Activated naive CD8-positive, alpha-beta T cell treated with anti-CD3 and anti-CD28 coated beads, Interleukin-2, amount 50 U/mL, for 24 hours (primary cell): ENCODE results near the gene COLEC12.

Experiments used
- ATAC-seq: fragments of 150-1000 bp; cut with Tn5 transposase; one replicate; pipeline ENCODE4 v1.10.0; 2021
- DNase-seq: peaks from one replicate; pipeline ENCODE4 v3.0.0; 2021
- H3K27ac Mint-ChIP-seq: one replicate; pipeline ENCODE4 v1.8.0; 2021; ENCODE audit warnings: mild to moderate bottlenecking, mixed read lengths
- H3K27me3 Mint-ChIP-seq: one replicate; pipeline ENCODE4 v1.8.0; 2021; ENCODE audit warnings: mixed read lengths
- H3K36me3 Mint-ChIP-seq: one replicate; pipeline ENCODE4 v1.8.0; 2021; ENCODE audit warnings: low read depth, mixed read lengths
- H3K4me1 Mint-ChIP-seq: one replicate; pipeline ENCODE4 v1.8.0; 2021; ENCODE audit warnings: mixed read lengths
- H3K4me3 Mint-ChIP-seq: one replicate; pipeline ENCODE4 v1.8.0; 2021; ENCODE audit warnings: mild to moderate bottlenecking, moderate library complexity, mixed read lengths
- H3K9me3 Mint-ChIP-seq: one replicate; pipeline ENCODE4 v1.8.0; 2021; ENCODE audit warnings: mixed read lengths

Gene COLEC12

DNA sequence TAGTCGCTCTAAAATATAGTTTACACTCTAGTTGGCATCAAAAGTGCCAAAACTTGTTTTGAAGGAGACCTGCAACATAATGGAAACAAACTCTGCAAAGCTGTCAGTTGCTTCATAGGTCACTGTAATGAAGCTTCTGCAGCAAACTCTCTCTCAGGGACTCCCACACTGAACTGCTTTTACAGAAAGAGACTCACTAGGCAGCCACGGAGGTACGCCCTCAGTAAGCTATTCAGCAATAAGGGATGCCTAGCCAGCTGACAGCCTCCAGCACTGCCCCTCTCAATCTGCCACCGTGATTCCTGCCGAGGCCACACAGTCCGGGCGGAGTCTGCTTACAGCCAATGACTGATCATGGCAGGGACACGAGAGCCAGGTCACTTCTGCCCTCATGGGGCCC lies 51.1 kb downstream of the COLEC12 start:
- Mint-ChIP-seq H3K27ac (no peak overlapping the region), H3K36me3 (no peaks in the 10 kb centered on the region), H3K4me1 (no peaks in the 10 kb centered on the region), H3K9me3 (peaks cover 24% of the 10 kb centered on the region), H3K27me3 (peaks cover 10% of the 10 kb centered on the region), H3K4me3 (no peak overlapping the region)
- no peak for DNase-seq
- no peak for ATAC-seq

DNA sequence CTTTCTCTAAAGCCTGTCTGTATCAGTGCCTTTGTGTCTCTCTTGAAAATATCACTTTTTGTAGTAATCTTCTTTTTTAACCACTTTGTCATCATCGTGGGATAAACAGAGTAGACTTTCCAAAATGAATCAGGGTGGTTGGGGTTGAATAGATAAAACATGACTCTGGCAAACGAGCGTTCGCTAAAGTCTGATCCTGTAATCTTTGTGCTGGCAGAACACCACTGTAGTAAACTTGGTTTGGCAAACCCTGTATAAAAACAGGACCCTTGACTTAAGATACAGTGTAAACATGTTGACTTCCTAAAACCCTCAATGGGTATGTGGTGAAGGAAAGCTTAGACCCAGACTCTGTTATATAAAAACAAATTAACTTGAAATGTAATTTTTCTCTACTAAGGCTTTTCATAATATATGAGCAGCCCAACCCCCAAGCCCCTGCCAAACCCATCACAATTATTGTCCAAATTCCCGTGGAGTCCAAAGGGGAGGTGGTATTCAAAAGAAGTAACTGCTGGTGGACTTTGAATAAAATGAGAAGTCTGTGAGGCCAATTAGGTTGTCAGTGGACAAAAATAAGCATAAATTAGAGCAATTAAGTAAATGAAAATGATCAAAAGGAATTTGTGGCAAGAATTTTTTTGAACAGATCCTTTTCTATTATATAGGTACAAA lies 52.2 kb downstream of the COLEC12 start:
- no peaks in the 10 kb centered on the region for H3K4me1 Mint-ChIP-seq
- DNase-seq (no peak), ATAC-seq (no peak)
- H3K4me3 Mint-ChIP-seq: no peak overlapping the region
- H3K27ac Mint-ChIP-seq: no peak overlapping the region
- H3K9me3 Mint-ChIP-seq: peaks cover 24% of the 10 kb centered on the region
- H3K36me3 Mint-ChIP-seq: no peaks in the 10 kb centered on the region
- H3K27me3 Mint-ChIP-seq: peaks cover 9% of the 10 kb centered on the region

DNA sequence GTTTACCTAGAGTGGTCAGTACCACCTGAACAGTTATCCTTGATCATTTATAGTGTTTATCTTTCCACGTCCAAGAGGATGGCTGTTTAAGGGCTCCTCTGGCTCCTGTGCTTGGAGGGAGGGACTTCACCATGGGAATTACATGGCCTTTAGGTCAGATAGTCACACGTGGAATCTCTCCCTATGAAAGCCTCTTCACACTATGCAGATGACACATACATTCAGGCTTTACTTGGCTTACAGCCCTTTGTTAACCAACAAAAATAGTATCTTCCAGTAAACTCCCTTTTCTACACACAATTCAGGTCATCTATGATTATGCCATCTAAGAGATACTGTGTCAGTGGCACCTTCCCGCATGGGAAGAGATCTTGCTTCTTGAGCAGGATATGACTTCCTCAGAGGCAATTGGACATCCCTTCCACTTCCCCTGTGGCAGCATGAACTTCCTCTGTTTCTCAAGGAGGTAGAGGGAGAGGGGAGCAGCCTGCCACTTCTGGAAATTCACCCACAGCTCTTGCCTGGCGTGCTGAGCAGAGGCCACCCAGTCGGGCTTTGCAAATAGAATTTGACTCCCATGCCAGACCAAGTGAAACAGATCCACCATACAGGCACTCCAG lies 53.5 kb downstream of the COLEC12 start:
- ATAC-seq (no peak), DNase-seq (no peak)
- H3K27me3 Mint-ChIP-seq: peaks cover 9% of the 10 kb centered on the region
- H3K9me3 Mint-ChIP-seq: peaks cover 18% of the 10 kb centered on the region
- no peak overlapping the region for H3K27ac Mint-ChIP-seq
- H3K36me3 Mint-ChIP-seq: no peaks in the 10 kb centered on the region
- no peaks in the 10 kb centered on the region for H3K4me1 Mint-ChIP-seq
- H3K4me3 Mint-ChIP-seq: no peak overlapping the region

DNA sequence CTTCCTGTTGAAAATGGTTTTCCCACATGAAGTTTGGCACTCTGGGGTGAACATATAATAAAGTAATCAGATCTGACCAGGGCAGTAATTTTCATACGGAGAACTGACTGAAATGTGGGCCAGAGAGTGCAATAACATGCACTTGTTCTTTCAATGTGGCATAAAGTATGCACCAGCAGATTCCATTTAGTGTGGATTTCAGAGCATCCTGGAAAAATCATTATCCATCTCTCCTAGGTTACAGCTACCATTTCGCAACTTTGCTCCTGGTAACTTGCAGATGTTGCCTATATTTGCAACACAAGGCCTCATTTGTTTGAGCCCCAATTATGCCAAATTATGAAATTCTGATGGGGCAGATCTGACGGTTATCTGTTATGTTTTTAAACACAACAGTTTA lies 55.4 kb downstream of the COLEC12 start:
- Mint-ChIP-seq H3K36me3 (no peaks in the 10 kb centered on the region), H3K4me3 (no peak overlapping the region), H3K27me3 (peaks cover 9% of the 10 kb centered on the region), H3K4me1 (no peaks in the 10 kb centered on the region), H3K9me3 (peaks cover 2% of the 10 kb centered on the region), H3K27ac (no peak overlapping the region)
- DNase-seq (no peak), ATAC-seq (no peak)

DNA sequence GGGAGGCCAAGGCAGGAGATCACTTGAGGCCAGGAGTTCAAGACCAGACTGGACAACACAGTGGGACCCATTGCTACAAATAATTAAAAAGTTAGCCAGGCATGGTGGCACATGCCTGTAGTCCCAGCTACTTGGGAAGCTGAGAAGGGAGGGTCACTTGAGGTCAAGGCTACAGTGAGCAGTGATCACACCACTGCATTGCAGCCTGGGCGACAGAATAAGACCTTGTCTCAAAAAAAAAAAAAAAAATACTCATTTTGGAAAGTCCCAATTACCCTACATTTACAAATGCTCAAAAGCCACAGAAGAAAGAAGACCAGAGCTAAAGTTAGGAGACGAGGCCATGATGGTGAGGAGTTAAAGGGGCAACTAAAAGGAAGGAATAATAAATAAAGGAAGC lies 61.9 kb downstream of the COLEC12 start:
- H3K36me3 Mint-ChIP-seq: no peaks in the 10 kb centered on the region
- no peaks in the 10 kb centered on the region for H3K4me1 Mint-ChIP-seq
- H3K27me3 Mint-ChIP-seq: peaks cover 2% of the 10 kb centered on the region
- H3K4me3 Mint-ChIP-seq: no peak overlapping the region
- ATAC-seq: no peak
- no peak overlapping the region for H3K27ac Mint-ChIP-seq
- H3K9me3 Mint-ChIP-seq: no peaks in the 10 kb centered on the region
- no peak for DNase-seq

DNA sequence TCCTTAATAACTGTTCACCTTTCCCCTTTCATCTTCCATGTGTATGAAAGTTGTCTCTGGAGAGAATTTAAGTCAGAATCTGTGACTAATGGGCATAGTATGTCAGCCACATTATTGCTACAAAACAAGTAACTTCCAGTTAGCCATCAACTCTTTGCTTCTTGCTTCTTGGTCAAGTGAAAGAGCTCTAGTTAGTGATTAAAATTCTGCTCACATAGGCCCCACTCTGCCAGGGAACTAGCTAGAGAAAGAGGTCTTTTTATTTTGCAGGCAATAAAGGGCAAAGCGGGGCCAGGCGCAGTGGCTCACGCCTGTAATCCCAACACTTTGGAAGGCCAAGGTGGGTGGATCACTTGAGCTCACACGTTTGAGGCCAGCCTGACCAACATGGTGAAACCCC lies 64.6 kb downstream of the COLEC12 start:
- H3K4me1 Mint-ChIP-seq: no peaks in the 10 kb centered on the region
- H3K36me3 Mint-ChIP-seq: no peaks in the 10 kb centered on the region
- DNase-seq: no peak
- no peak overlapping the region for H3K27ac Mint-ChIP-seq
- no peaks in the 10 kb centered on the region for H3K9me3 Mint-ChIP-seq
- no peaks in the 10 kb centered on the region for H3K27me3 Mint-ChIP-seq
- no peak overlapping the region for H3K4me3 Mint-ChIP-seq
- no peak for ATAC-seq

DNA sequence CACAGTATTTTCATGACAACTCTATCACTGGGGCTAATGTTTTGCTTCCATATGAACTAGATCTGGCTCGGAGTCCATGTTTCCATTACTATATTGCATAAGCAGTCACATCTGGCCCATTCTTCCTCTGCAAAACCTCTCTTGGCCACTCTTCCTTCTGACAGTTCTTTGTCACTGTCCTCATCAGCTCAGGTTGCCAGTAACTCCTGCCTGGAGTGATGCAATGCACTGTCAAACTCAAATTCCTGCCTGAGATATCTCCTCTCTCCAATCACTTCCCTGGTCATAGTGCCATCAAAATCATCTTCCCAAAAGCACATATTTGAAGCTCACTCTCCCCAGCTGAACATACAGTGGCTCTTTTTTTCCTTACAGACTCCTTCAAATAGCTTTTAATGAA lies 66.1 kb downstream of the COLEC12 start:
- no peak for ATAC-seq
- no peaks in the 10 kb centered on the region for H3K27me3 Mint-ChIP-seq
- H3K9me3 Mint-ChIP-seq: no peaks in the 10 kb centered on the region
- no peaks in the 10 kb centered on the region for H3K36me3 Mint-ChIP-seq
- DNase-seq: no peak
- H3K4me1 Mint-ChIP-seq: no peaks in the 10 kb centered on the region
- H3K4me3 Mint-ChIP-seq: no peak overlapping the region
- H3K27ac Mint-ChIP-seq: no peak overlapping the region

DNA sequence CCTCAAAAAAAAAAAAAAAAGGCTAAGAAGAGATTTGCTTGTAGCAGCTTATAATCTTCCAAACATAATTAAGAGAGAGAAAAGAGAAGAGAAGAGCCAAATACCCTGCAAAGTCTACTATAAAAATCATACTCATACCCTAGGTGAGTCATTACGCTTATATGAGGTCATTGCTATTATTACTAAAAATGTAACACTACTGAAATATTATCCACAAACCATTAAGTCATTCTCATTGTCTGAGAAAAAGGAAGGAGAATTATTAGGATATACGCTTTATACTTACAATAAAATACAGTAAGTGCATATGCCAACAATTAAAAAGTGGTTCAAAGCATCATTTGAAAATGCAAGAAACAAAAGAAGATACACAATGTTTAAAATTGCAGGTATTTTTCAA lies 66.5 kb downstream of the COLEC12 start:
- Mint-ChIP-seq H3K27me3 (no peaks in the 10 kb centered on the region), H3K27ac (no peak overlapping the region), H3K4me1 (no peaks in the 10 kb centered on the region), H3K36me3 (no peaks in the 10 kb centered on the region), H3K9me3 (no peaks in the 10 kb centered on the region), H3K4me3 (no peak overlapping the region)
- ATAC-seq (no peak), DNase-seq (no peak)

DNA sequence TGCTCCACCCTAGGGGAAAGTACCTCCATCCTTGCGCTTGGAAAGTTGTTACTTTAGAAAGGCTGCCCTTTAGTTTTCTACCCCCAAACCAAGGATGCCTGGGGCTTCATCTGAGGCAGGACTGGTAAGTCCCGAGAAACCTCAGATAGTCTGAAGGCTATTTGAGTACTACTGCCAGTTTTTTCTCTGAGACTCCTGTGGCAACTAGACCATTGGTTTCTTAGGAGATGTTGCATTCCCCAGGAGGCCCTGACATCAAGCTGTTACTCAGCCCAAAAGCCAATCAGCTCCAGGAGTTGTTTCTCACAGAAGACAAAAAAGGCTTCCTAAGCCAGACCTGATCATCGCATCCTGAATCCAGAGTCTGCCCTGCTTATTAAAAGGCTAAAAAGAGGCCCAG lies 67.2 kb downstream of the COLEC12 start:
- Mint-ChIP-seq H3K27ac (no peak overlapping the region), H3K4me3 (no peak overlapping the region), H3K9me3 (no peaks in the 10 kb centered on the region), H3K4me1 (no peaks in the 10 kb centered on the region), H3K27me3 (no peaks in the 10 kb centered on the region), H3K36me3 (no peaks in the 10 kb centered on the region)
- DNase-seq (no peak), ATAC-seq (no peak)

DNA sequence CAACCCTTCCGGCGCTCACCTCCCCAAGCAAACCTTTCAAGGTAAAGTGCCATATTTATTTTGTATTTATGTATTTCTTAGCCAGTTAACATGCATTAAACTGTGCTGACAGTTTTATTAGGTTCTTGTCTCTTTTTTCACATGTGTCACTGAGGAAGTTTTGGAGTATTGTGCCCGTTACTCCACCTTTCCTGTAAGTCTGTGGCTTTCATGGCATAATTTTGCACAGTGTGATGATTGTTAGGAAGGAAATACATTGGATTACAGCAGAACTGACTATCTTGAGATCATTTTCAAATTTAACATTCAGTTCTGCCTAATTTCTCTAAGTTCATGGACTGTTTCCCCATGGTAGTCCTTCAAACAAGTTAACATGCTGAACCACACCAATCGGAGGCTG lies 67.7 kb downstream of the COLEC12 start:
- H3K27ac Mint-ChIP-seq: no peak overlapping the region
- no peaks in the 10 kb centered on the region for H3K27me3 Mint-ChIP-seq
- no peaks in the 10 kb centered on the region for H3K9me3 Mint-ChIP-seq
- no peaks in the 10 kb centered on the region for H3K4me1 Mint-ChIP-seq
- no peaks in the 10 kb centered on the region for H3K36me3 Mint-ChIP-seq
- no peak overlapping the region for H3K4me3 Mint-ChIP-seq
- ATAC-seq (no peak), DNase-seq (no peak)

DNA sequence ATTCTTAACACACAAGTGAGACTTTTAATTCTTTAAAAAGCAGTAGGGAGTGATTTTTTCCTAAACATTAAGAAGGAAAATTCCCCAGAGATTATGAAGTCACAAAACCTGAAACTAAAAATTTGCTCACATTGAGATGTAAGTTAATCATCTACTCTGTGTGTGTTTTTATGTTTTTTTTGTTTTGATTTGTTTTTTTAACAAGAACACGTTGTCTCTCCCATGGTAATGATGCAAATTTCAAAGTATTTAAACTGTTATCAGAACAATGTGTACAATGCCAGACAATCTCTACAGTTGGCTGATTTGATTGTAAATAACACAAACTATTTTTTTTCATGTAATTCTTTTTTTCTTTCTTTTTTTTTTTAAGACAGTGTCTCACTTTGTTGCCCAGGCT lies 71.5 kb downstream of the COLEC12 start:
- H3K27me3 Mint-ChIP-seq: no peaks in the 10 kb centered on the region
- no peak for ATAC-seq
- no peaks in the 10 kb centered on the region for H3K9me3 Mint-ChIP-seq
- H3K27ac Mint-ChIP-seq: no peak overlapping the region
- no peaks in the 10 kb centered on the region for H3K4me1 Mint-ChIP-seq
- no peak overlapping the region for H3K4me3 Mint-ChIP-seq
- DNase-seq: no peak
- H3K36me3 Mint-ChIP-seq: no peaks in the 10 kb centered on the region

DNA sequence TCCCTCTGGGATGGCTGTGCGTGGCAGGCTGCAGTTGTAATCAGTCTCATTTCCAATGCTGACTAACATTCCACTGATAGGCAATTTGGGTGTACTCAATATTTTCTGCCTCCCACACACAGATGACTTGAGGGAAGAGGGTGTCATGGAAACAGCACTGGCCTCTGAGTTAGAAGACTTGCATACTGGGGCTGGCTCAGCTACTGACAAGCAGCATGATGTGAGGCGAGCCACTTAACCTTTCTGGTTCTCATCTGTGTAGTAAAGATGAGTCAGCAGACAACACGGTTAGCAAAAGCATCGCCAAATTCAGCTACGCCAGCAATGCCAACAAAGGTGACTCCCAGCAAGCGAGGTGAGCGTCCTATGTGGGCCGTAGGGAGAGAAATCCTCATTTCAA lies 73.5 kb downstream of the COLEC12 start:
- no peaks in the 10 kb centered on the region for H3K4me1 Mint-ChIP-seq
- no peaks in the 10 kb centered on the region for H3K9me3 Mint-ChIP-seq
- ATAC-seq (peak; percentile 55), DNase-seq (no peak)
- H3K36me3 Mint-ChIP-seq: no peaks in the 10 kb centered on the region
- no peak overlapping the region for H3K4me3 Mint-ChIP-seq
- H3K27me3 Mint-ChIP-seq: peaks cover 2% of the 10 kb centered on the region
- no peak overlapping the region for H3K27ac Mint-ChIP-seq

DNA sequence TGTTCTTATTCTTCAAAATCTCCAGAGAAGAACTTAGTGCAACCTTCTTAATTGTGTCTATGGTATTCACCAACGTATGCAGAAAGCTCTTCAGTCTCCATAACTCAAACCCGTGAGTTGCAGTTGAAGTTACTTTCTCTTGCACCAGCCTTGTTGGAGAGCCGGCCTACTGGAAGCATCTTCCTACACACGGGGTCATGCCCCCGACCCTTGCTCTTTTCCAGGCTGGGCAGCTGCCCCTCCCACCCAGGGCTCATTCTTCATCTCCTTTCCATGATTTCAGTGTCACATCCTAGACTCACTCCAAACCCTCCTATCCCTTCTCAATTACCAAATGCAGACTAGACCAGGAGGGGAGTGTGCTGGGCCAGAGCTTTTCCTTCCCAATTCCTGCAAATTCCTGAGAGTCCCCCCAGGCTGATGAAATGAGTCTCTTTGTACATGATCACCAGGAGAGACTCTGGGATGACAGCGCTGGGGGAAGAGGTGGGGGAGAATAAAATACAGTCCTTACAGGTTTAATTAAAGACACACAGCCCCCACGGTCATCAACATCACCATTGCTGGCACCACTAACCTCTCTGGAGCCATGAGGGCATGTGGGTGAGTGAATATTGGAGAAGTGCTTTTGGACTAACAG lies 75.3 kb downstream of the COLEC12 start:
- DNase-seq: no peak
- Mint-ChIP-seq H3K4me3 (no peak overlapping the region), H3K27me3 (peaks cover 2% of the 10 kb centered on the region), H3K27ac (no peak overlapping the region), H3K4me1 (no peaks in the 10 kb centered on the region), H3K9me3 (no peaks in the 10 kb centered on the region), H3K36me3 (no peaks in the 10 kb centered on the region)
- ATAC-seq: no peak

DNA sequence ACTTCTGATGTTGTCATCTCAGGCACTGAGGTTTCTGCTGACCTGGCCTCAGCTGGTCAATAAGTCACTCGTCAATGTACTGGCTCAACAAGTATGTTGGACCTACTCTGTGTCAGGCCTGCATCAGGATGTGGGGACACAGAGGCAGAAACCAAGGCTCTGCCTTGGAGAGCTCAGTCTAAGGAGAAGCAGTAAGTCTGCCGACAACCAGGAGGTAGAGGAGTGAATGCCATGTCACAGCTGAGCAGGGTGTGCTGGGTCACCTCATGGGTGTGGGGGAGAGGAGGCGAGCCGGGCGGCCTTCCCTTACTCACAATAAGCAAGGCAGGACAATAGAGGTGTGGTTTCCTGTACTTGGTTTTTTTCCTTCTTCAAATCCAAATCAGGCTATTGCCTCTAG lies 75.8 kb downstream of the COLEC12 start:
- no peaks in the 10 kb centered on the region for H3K9me3 Mint-ChIP-seq
- no peak overlapping the region for H3K27ac Mint-ChIP-seq
- no peaks in the 10 kb centered on the region for H3K4me1 Mint-ChIP-seq
- DNase-seq (no peak), ATAC-seq (no peak)
- H3K36me3 Mint-ChIP-seq: no peaks in the 10 kb centered on the region
- no peak overlapping the region for H3K4me3 Mint-ChIP-seq
- H3K27me3 Mint-ChIP-seq: peaks cover 2% of the 10 kb centered on the region

DNA sequence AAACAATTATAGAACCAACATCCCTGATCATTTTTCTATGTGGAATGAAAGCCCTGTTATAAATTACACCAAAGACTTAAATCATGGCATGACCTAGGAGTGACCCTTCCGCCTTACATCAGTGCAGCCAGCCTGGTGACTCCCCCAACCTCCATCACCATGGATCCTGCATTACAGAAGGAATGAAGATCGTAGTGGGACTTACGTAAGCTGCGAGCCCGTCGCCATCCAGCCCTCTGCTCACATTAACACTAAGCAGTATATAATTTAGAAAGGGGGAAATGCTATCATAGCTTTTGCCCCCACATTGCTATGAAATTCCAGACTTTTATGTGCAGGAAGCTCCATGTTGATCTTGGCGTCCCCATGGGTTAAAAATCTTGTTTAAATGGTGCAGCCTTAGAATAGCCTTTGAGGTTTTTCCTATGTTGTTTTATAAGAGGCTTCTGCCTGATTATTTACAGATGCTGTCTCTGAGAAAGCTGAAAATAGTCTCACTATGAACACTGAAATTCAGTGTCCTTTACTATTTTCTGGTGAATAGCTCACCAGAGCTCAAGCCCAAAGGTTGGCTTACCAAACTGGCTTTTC lies 76.3 kb downstream of the COLEC12 start:
- Mint-ChIP-seq H3K27me3 (peaks cover 2% of the 10 kb centered on the region), H3K36me3 (no peaks in the 10 kb centered on the region), H3K4me3 (no peak overlapping the region), H3K27ac (no peak overlapping the region), H3K4me1 (no peaks in the 10 kb centered on the region), H3K9me3 (no peaks in the 10 kb centered on the region)
- no peak for ATAC-seq
- DNase-seq: no peak
